OCI-LY7 (cell line): Measurements from ENCODE around the gene ST3GAL3. TPM values are rescaled to one million over a fixed set of nuclear protein-coding genes. Genes with fewer than 3 reads are reported as not detected.

Experiments used
- BruUV-seq: library from RNA; stranded (reverse); fragments of 400-500 nt; replicated peaks from 2 replicates; lab custom pipeline; 2021; lab: Mats Ljungman, UMichigan
- CTCF ChIA-PET: fragments of 300-600 bp; sonication (Branson Sonifier 250); formaldehyde crosslinking; loops from one replicate; lab custom pipeline; 2022; ENCODE audit warnings: antibody characterized with exemption; ENCODE audit not compliant: unreplicated experiment; lab: Charles Lee
- POLR2A ChIA-PET: fragments of 300-600 bp; sonication (Branson Sonifier 250); formaldehyde crosslinking; loops from one replicate; lab custom pipeline; 2022; ENCODE audit warnings: antibody characterized with exemption; lab: Charles Lee
- DNase-seq: peaks from one replicate; pipeline ENCODE4 v3.0.0-alpha.2; 2015; ENCODE audit warnings: low spot score
- H2AFZ ChIP-seq: fragments of 200-600 bp; sonication (generic), shearing (Covaris generic); 2 replicates; pipeline ENCODE4 v1.6.1; 2014; ENCODE audit warnings: mild to moderate bottlenecking, antibody characterized with exemption, low read length, moderate library complexity
- H3K27ac ChIP-seq: fragments of 200-600 bp; sonication (generic); 2 replicates; pipeline ENCODE4 v1.5.1; 2014; ENCODE audit warnings: mixed run types, low read depth, mild to moderate bottlenecking, moderate library complexity, low read length, inconsistent platforms; ENCODE audit not compliant: poor library complexity, severe bottlenecking
- H3K36me3 ChIP-seq: fragments of 200-600 bp; sonication (generic); 2 replicates; pipeline ENCODE4 v1.6.1; 2014; ENCODE audit warnings: mild to moderate bottlenecking, antibody characterized with exemption, low read length, moderate library complexity, mixed read lengths; ENCODE audit not compliant: insufficient read depth
- H3K4me1 ChIP-seq: fragments of 200-600 bp; sonication (generic); 2 replicates; pipeline ENCODE4 v1.5.1; 2014; ENCODE audit warnings: mild to moderate bottlenecking, low read length; ENCODE audit not compliant: insufficient read depth, poor library complexity, severe bottlenecking
- H3K4me2 ChIP-seq: fragments of 200-600 bp; sonication (generic); 2 replicates; pipeline ENCODE4 v1.6.1; 2014; ENCODE audit warnings: mild to moderate bottlenecking, low read length
- H3K4me3 ChIP-seq: fragments of 200-600 bp; sonication (generic); 2 replicates; pipeline ENCODE4 v1.5.1; 2014; ENCODE audit warnings: mild to moderate bottlenecking, low read depth, low read length; ENCODE audit not compliant: poor library complexity, severe bottlenecking
- H3K79me2 ChIP-seq: fragments of 200-600 bp; sonication (generic); 2 replicates; pipeline ENCODE4 v1.6.1; 2016; ENCODE audit warnings: low read depth, mild to moderate bottlenecking, low read length, moderate library complexity, mixed read lengths; ENCODE audit not compliant: insufficient read depth
- H3K9me2 ChIP-seq: fragments of 200-600 bp; sonication (generic); 2 replicates; pipeline ENCODE4 v1.6.1; 2016; ENCODE audit warnings: mild to moderate bottlenecking, low read length, mixed read lengths; ENCODE audit not compliant: insufficient read depth
- H3K9me3 ChIP-seq: fragments of 200-600 bp; sonication (generic); 2 replicates; pipeline ENCODE4 v1.6.1; 2014; ENCODE audit warnings: mild to moderate bottlenecking, mixed run types, low read length, mixed read lengths
- H4K20me1 ChIP-seq: fragments of 200-600 bp; sonication (generic); 2 replicates; pipeline ENCODE4 v1.6.1; 2014; ENCODE audit warnings: mild to moderate bottlenecking, antibody characterized with exemption, low read length, moderate library complexity, mixed read lengths; ENCODE audit not compliant: insufficient read depth
- CTCF ChIP-seq: fragments of 200-600 bp; sonication (generic); conservative IDR thresholded peaks from 2 replicates; pipeline ENCODE4 v1.5.1; 2014; ENCODE audit warnings: mild to moderate bottlenecking, antibody characterized with exemption, low read length, moderate library complexity, mixed read lengths
- EZH2phosphoT487 ChIP-seq: fragments of 200-600 bp; sonication (generic); IDR thresholded peaks from 2 replicates; pipeline ENCODE4 v1.6.1; 2018; ENCODE audit warnings: low read depth, borderline replicate concordance, mild to moderate bottlenecking, mixed run types, antibody characterized with exemption, low read length, moderate library complexity, mixed read lengths
- intact Hi-C: fragments of 100-400 bp; cut with micrococcal nuclease; formaldehyde crosslinking; loops from one replicate; pipeline ENCODE4 v1.10.0; 2022; ENCODE audit not compliant: unreplicated experiment
- total RNA-seq, 2 experiments: library from RNA; depleted of rRNA in 1 of 2; stranded (reverse); fragments of >200 nt in 1 of 2; shearing (Covaris generic) in 1 of 2; gene quantifications; 2 replicates each; pipeline ENCODE4 v1.2.3, GENCODE V29; 2014 to 2022

The ST3GAL3 gene
- total RNA-seq, 2 experiments from 2014 or later, result 24.0 to 45.0 TPM

- intact Hi-C loops, result loop anchor here (1.0 kb wide), 2 partner anchors 29 to 85 kb away; partner anchors contain the start of gene ATP6V0B
- Histone ChIP-seq H3K4me3 (peak overlapping the region; percentile 76), H3K36me3 (peaks cover 18% of the 10 kb centered on the region; the same call in 1 of the 2 replicates), H3K9me2 (no peaks in the 10 kb centered on the region), H4K20me1 (no peaks in the 10 kb centered on the region), H3K9me3 (no peaks in the 10 kb centered on the region), H3K27ac (peak overlapping the region; percentile 8), H3K79me2 (peaks cover 3% of the 10 kb centered on the region; the same call in 1 of the 2 replicates), H3K4me2 (peak overlapping the region; percentile 91), H2AFZ (peak overlapping the region; percentile 88), H3K4me1 (peaks cover 22% of the 10 kb centered on the region)
- TF ChIP-seq CTCF (no peak), EZH2phosphoT487 (no peak)
- ChIA-PET CTCF (interaction anchor here (1.3 to 2.0 kb wide), 3 partner anchors 11 to 182 kb away, joined by 4 to 13 read pairs (median 4); no protein-coding TSS in a partner anchor), POLR2A (interaction anchor here (0.5 to 1.2 kb wide), 9 partner anchors 25 to 780 kb away, joined by 3 to 4 read pairs (median 3); partner anchors contain the start of genes KDM4A and SLC6A9)
- DNase-seq, result no peak
- TSS peak; percentile 54 for BruUV-seq
These were observed 238.4 kb downstream of the ST3GAL3 start for GRCh38 chr1:43945674-43946235.

- Histone ChIP-seq H3K36me3 (peaks cover 18% of the 10 kb centered on the region; the same call in 1 of the 2 replicates), H3K4me1 (peaks cover 22% of the 10 kb centered on the region), H2AFZ (peak within 1 kb of the TSS; percentile 88), H3K4me2 (peak within 1 kb of the TSS; percentile 91), H3K79me2 (peaks cover 3% of the 10 kb centered on the region; the same call in 1 of the 2 replicates), H3K4me3 (peak within 1 kb of the TSS; percentile 76), H3K9me2 (no peaks in the 10 kb centered on the region), H3K9me3 (no peaks in the 10 kb centered on the region), H3K27ac (peak within 1 kb of the TSS; percentile 56), H4K20me1 (no peaks in the 10 kb centered on the region)
- peak; percentile 97 for DNase-seq
- POLR2A ChIA-PET, result interaction anchor here (0.6 to 1.2 kb wide), 8 partner anchors 24 to 296 kb away, joined by 3 to 4 read pairs (median 3); partner anchors contain the start of genes KDM4A and SLC6A9
- no TSS peak for BruUV-seq
- TF ChIP-seq CTCF (peak; percentile 84), EZH2phosphoT487 (no peak)
- CTCF ChIA-PET, result interaction anchor here (1.3 to 2.0 kb wide), 3 partner anchors 12 to 183 kb away, joined by 4 to 13 read pairs (median 4); no protein-coding TSS in a partner anchor
- intact Hi-C loops, result loop anchor here (1.0 kb wide), 2 partner anchors 28 to 84 kb away; partner anchors contain the start of gene ATP6V0B
These were observed 239.1 kb downstream of the ST3GAL3 start, which contains the start of gene IPO13 for GRCh38 chr1:43946236-43947060. Gene IPO13 (plus strand): TSS chr1:43946950. CDS start chr1:43947601, 651 bp downstream.
